SKM-1 treated with dmso at 0.1 percent for 144 hours (cell line): ENCODE measurements around the gene MYH1.
"Not testable (repeated sequence)": the region's sequence is repeated elsewhere in the genome, so short reads cannot be mapped to it uniquely, and the experiment has no call there.

Source experiments
- DNase-seq: peaks from one replicate; lab custom pipeline; 2025; ENCODE audit not compliant: unreplicated experiment; lab: John Stamatoyannopoulos, UW

The MYH1 gene

GRCh38 chr17:10518271-10519037 lies at the start of gene MYH1:
MYH1 (minus strand) TSS chr17:10518542; CDS start chr17:10516642, 1,900 bp downstream.
- no peak for DNase-seq

GRCh38 chr17:10563991-10564660 lies 45.8 kb upstream of the MYH1 start:
- DNase-seq: no peak

GRCh38 chr17:10558049-10558448 lies 39.7 kb upstream of the MYH1 start:
- DNase-seq: no peak

GRCh38 chr17:10557422-10557821 lies 39.1 kb upstream of the MYH1 start:
- DNase-seq: no peak

DNA sequence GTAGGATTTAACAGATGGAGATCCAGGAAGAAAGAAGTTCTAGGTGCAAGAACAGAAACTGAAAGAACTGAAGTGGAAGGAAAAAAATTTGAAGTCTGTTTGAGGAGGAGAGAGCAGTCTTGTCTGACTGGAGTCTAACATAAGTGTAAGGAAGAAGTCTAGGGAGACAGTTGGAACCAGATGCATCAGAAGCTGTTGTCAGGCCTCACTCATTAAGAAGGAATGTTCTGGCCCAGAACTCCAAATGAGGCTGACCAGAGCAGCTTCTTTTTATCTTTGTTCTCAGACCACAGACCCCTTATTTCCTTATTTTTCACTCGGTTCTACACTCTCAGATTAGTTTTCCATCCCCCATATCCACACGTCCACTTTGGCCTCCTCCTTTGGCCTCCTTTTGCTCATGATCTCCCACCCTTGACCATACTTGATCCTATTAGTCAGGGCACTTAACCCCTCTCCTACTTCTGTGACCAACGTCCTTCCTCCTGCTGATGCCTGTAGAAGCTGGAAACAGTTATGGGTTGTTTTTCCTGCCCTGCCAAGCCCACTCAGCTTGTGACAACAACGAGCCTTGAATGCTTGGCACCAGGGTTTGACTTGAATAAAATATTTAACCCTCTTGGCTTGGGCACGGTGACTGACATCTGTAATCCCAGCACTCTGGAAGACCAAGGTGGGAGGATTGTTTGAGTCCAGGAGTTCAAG lies 38.1 kb upstream of the MYH1 start:
- no peak for DNase-seq

GRCh38 chr17:10550014-10550413 lies 31.7 kb upstream of the MYH1 start:
- no peak for DNase-seq

DNA sequence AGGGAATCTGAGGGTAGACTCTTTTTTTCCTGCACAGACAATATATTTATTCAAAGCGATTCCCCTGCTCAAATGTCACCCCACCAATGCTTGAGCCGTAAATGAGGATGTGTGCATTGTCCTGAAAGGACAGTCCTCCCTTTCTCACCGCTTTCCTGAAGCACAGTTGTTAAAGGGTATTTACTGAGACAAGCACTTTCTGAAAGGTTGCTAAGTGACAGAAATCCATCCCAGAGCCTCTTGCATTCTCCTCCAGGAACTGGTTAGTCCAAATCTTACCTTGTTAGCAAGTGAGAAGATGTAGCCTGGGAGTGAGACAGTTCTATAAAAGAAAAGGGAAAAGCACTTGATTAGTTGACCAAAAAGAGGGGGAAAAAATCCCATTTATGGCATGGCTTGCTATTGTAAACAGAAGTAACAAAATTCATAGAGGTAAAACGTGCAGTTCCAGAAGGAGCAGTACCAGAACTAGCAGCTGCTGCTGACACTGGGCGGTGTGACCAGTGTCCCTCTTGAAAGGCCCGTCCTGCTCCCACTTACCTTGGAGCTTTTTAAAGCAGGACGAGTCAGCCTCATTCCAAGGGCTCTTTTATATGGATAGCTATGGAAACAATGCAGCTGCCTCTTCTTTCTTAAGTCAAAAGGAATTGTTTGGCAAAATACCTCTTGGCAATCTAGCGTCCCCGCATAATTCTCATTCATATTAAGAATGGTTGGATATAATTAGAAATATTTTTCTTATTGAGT lies 30.9 kb upstream of the MYH1 start, which contains the start of gene MYH2:
Gene MYH2 (minus strand): TSS at position 563 of the 747 bp plus-strand sequence. CDS start 1,738 bp downstream, outside the sequence.
- no peak for DNase-seq

DNA sequence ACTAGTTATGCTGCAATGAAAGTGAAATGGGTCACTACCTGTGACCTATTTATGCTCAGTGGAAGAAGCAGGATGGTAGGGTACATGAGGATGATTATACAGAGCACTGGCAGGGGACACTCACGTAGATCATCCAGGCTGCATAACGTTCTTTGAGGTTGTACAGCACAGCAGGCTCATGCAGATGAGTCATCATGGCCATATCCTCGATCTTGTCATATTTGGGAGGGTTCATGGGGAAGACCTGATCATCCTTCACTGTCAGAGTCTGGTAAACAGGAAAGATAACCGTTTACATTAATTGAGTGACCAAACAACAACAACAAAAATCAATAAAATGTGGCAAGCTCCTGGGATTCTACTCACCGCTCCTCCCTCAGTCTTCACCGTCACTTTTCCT lies 29.0 kb upstream of the MYH1 start:
- no peak for DNase-seq

GRCh38 chr17:10543486-10543885 lies 25.1 kb upstream of the MYH1 start:
- not testable (repeated sequence) for DNase-seq

DNA sequence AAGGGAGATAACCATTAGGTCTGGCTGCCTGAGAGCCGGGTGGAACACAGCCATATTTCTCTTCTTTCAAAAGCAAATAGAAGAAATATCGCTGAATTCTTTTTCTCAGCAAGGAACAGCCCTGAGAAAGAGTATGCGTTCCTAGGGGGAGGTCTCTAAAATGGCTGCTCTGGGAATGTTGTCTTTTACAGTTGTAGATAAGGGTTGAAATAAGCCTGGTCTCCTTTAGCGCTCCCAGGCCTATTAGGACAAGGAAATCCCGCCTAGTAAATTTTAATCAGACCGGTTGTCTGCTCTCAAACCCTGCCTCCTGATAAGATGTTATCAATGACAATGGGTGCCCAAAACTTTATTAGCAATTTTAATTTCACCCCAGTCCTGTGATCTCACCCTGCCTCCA lies 22.8 kb upstream of the MYH1 start:
- DNase-seq: not testable (repeated sequence)

DNA sequence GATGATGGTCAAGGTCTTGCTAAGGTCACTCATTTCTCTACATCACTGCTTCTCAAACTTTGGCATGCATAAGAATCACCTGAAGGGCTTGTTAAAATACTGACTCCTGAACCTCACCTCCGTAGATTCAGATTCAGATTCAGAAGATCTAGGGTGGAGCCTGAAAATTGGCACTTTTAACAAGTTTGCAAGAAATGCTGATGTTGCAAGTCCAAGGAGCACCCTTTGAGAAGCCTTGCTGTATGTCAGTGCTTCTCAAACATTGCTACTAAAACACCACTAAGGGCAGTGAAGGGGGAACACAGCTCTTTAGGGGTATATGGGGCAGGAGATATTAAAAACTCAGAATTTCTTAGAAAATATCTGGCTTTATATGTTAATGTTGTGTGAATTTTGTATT lies 13.7 kb upstream of the MYH1 start:
- DNase-seq: no peak

DNA sequence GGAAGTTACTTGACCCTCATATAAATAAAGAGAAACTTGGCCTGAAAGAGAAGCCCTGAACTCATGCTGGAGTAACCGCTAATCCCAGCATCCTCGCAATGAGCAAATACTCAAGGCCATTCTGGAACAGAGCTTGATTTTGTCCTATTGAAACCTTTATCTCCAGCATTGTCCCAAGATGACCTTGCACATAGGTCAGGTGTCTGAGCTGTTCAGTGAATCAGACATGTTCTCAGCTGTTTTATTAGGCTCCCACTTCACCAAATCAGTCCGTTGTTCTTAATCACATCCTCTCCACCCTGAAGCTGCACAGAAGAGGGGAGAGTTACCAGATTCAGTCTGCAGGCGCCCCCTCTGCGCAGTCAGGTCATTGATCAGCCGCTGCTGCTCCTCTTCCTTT lies 9.1 kb upstream of the MYH1 start:
- DNase-seq: no peak

DNA sequence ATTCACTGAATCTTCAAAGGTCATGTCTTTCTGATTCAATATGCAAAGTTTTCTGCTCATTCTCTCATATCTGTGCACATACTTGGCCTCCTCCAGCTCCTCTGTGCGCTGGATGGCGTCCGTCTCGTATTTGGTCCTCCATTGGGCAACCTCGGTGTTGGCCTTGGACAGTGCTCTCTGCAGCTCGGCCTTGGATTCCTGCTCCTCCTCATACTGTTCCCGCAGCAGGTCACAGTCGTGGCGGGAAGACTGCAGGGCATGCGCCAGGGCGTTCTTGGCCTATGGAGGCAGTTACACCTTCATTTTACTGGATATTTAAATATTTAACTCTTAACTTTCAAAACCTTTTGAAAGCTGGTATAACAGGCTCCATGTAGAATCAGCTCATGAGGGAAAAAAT lies 8.2 kb upstream of the MYH1 start:
- DNase-seq: no peak

GRCh38 chr17:10523064-10523463 lies 4.7 kb upstream of the MYH1 start:
- no peak for DNase-seq

- DNase-seq: no peak
Measured at GRCh38 chr17:10521949-10522348, 3.6 kb upstream of the MYH1 start.

DNA sequence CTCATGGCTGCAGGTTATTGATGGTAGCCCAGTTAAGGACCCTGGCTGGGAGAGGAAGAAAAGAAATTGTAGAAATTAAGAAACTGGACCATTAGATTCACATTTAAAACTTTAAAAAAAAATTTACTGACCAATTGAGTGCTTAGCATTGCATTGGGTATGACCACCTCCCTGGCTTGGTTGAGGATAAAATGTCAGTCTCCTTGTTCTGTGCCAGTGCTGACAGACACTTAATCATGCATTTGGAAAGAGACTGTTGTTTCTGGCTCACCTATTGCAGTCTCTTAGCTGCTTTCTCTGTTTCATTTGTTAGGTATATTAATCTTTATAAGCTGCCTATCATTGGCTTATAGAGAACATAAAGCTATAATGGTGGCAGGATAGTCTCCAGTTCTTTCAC lies 1.7 kb downstream of the MYH1 start:
- DNase-seq: no peak

DNA sequence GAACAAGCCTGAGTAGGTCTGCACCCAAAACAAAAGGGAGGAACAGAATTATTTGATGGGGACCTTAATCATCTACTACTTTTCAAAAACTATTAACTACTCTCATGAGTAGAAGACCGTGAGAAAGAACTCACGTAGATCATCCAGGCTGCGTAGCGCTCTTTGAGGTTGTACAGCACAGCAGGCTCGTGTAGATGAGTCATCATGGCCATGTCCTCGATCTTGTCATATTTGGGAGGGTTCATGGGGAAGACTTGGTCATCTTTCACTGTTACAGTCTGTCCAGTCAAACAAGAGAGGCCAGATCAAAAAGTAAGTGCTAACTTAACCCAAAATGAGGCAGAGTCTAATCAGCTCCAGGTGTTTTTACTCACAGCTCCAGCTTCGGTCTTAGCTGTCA lies 2.3 kb downstream of the MYH1 start:
- no peak for DNase-seq

DNA sequence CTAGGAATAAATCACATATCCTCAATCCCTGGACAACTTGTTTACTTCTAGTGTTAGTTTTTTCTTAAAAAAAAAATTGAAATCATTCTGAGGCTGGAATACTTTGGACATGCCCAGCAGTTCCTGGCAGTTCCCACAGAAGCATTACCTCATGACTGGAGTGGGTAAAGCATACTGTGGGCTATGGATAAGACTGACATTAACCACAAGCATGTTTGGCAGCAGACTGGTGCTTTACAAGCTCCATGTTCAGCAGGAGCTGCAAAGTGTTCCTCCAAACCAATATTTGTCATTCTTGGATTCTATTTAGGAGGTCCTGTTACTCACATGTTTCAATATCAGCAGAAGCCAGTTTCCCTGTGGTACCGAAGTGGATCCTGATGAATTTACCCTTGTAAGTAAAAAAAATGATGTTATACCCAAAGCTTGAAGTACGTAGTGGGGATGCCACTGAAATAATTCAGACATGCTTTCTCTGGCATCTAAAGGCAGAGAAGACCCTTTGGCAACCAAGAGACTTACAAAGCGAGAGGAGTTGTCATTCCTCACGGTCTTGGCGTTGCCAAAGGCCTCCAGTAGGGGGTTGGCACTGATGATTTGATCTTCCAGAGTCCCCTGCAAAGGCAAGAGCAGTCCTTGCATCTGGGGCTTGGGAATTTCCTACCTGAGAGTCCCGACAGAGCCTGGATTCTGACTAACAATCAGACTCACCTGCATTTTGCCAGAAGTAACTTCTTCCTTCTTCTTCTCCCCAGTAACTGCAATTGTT lies 4.9 kb downstream of the MYH1 start:
- DNase-seq: no peak

- no peak for DNase-seq
Measured at GRCh38 chr17:10512856-10513255, 5.5 kb downstream of the MYH1 start.

- DNase-seq: no peak
Measured at GRCh38 chr17:10499950-10500349, 18.4 kb downstream of the MYH1 start.
